Body of pancreas (tissue), 4 donors: Measurements from ENCODE around the gene RAP1A.

Experiments
- POLR2A ChIP-seq, 3 donors: fragments of 450-650 bp; IDR thresholded peaks; one replicate each; pipeline ENCODE4 v1.6.1; 2016; ENCODE audit warnings: antibody characterized with exemption in 3 of 3, mild to moderate bottlenecking in 2 of 3
- TF ChIP-seq, protein P1 (sequence below), 7 experiments: fragments of 450-650 bp in 4 of 7; fragments of 200-600 bp in 3 of 7; sonication (generic) in 3 of 7; IDR thresholded peaks; one replicate each; pipeline ENCODE4 v1.5.1; 2016 to 2019; ENCODE audit warnings: antibody characterized with exemption in 7 of 7

DNA sequence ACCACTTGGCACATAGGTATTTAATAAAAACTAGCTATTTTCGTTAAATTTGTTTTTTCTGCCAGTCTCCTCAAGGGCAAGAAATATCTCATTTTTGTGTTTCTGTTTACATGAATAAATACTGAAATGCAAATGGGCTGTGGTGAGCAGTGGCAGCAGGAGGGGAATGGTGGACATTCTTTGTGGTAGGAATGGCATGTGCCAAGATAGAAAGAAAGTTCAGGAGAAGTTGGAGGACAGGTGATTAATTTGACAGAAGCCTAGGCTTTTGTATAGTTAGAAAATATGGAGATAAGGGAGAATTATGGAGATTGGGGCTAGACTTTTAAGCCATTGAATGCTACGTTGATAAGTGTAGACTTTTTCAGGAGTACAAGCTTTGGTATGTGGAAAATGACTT lies 8.6 kb downstream of the RAP1A start:
- no peak for TF ChIP-seq POLR2A (IDR thresholded peaks at IDR 0.05)
- TF ChIP-seq, protein P1, sequence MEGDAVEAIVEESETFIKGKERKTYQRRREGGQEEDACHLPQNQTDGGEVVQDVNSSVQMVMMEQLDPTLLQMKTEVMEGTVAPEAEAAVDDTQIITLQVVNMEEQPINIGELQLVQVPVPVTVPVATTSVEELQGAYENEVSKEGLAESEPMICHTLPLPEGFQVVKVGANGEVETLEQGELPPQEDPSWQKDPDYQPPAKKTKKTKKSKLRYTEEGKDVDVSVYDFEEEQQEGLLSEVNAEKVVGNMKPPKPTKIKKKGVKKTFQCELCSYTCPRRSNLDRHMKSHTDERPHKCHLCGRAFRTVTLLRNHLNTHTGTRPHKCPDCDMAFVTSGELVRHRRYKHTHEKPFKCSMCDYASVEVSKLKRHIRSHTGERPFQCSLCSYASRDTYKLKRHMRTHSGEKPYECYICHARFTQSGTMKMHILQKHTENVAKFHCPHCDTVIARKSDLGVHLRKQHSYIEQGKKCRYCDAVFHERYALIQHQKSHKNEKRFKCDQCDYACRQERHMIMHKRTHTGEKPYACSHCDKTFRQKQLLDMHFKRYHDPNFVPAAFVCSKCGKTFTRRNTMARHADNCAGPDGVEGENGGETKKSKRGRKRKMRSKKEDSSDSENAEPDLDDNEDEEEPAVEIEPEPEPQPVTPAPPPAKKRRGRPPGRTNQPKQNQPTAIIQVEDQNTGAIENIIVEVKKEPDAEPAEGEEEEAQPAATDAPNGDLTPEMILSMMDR (IDR thresholded peaks at IDR 0.05), result no peak
